ENCODE data around the gene POLR1D. TPM values are rescaled to one million over a fixed set of nuclear protein-coding genes. Genes with fewer than 3 reads are reported as not detected.
A peak's percentile ranks its signal among the peaks of the same experiment; 100 is the strongest.

POLR1D gene
- total RNA-seq, 1 experiment from 2014 or later, result 198 TPM

GRCh38 chr13:27621366-27622101, at the start of gene POLR1D (continued):
- TF ChIP-seq HMGXB4 (CRISPR knock-in tag; IDR thresholded peaks at IDR 0.05) (no peak), ZBTB43 (CRISPR knock-in tag; IDR thresholded peaks at IDR 0.05) (peak; percentile 88; the same call in 1 of the 2 replicates), SMAD3 (CRISPR knock-in tag; IDR thresholded peaks at IDR 0.05; ENCODE audit: borderline replicate concordance) (peak; percentile 79; the same call in 1 of the 2 replicates), MYBL2 (CRISPR knock-in tag; IDR thresholded peaks at IDR 0.05) (peak; percentile 71; the same call in 1 of the 2 replicates), CDX4 (CRISPR knock-in tag; IDR thresholded peaks at IDR 0.05; ENCODE audit: borderline replicate concordance) (no peak), NFATC4 (CRISPR knock-in tag; IDR thresholded peaks at IDR 0.05) (no peak), NFYB (CRISPR knock-in tag; conservative IDR thresholded peaks at IDR 0.05; ENCODE audit: low read depth) (peak; percentile 31; the same call in 1 of the 2 replicates), ATF1 (CRISPR knock-in tag; IDR thresholded peaks at IDR 0.05) (no peak), JUN (CRISPR knock-in tag; IDR thresholded peaks at IDR 0.05) (no peak), GABPB1 (CRISPR knock-in tag; IDR thresholded peaks at IDR 0.05) (no peak), MLX (CRISPR knock-in tag; IDR thresholded peaks at IDR 0.05) (no peak), ZNF671 (CRISPR knock-in tag; IDR thresholded peaks at IDR 0.05) (no peak)

GRCh38 chr13:27572234-27572901, 49.3 kb upstream of the POLR1D start:
- ChIA-PET POLR2A (no interaction called here), CTCF (interaction anchor here (0.7 kb wide), 1 partner anchor 254 kb away, joined by 3 read pairs; no protein-coding TSS in a partner anchor)
- H3K36me3 Mint-ChIP-seq, result 0 out of 2 replicates have a peak, but pooled peaks cover 8% of the 10 kb centered on the region
- TF ChIP-seq, protein P1, sequence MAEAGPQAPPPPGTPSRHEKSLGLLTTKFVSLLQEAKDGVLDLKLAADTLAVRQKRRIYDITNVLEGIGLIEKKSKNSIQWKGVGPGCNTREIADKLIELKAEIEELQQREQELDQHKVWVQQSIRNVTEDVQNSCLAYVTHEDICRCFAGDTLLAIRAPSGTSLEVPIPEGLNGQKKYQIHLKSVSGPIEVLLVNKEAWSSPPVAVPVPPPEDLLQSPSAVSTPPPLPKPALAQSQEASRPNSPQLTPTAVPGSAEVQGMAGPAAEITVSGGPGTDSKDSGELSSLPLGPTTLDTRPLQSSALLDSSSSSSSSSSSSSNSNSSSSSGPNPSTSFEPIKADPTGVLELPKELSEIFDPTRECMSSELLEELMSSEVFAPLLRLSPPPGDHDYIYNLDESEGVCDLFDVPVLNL (CRISPR knock-in tag; IDR thresholded peaks at IDR 0.05; ENCODE audit: borderline replicate concordance, low read depth), result no peak
- TF ChIP-seq CREB1 (CRISPR knock-in tag; IDR thresholded peaks at IDR 0.05), result no peak
- no peak for TF ChIP-seq ZMAT4 (CRISPR knock-in tag; IDR thresholded peaks at IDR 0.05)
- no peak for TF ChIP-seq FOXP4 (CRISPR knock-in tag; IDR thresholded peaks at IDR 0.05)
- TF ChIP-seq NR3C1 (CRISPR knock-in tag; conservative IDR thresholded peaks at IDR 0.05; ENCODE audit: low read depth), result no peak
- TF ChIP-seq JAZF1 (CRISPR knock-in tag; IDR thresholded peaks at IDR 0.05), result no peak
- TF ChIP-seq ATF1 (CRISPR knock-in tag; IDR thresholded peaks at IDR 0.05), result no peak
- TF ChIP-seq KAT7 (CRISPR knock-in tag; IDR thresholded peaks at IDR 0.05; ENCODE audit: borderline replicate concordance), result no peak
- TF ChIP-seq ATF6 (CRISPR knock-in tag; IDR thresholded peaks at IDR 0.05), result no peak
- no peak for TF ChIP-seq HMGA2 (CRISPR knock-in tag; IDR thresholded peaks at IDR 0.05)
- ATAC-seq (no peak), DNase-seq (ENCODE audit: low spot score) (no peak)
- no peak overlapping the region for H3K4me3 Mint-ChIP-seq
- peaks cover 5% of the 10 kb centered on the region for H3K9me3 Mint-ChIP-seq
- no peaks in the 10 kb centered on the region for H3K27me3 Mint-ChIP-seq (ENCODE audit: low read depth)
- no peaks in the 10 kb centered on the region for H3K4me1 Mint-ChIP-seq
- H3K27ac Mint-ChIP-seq, result no peak overlapping the region
